Fibroblast of mammary gland (primary cell): ENCODE data around the gene GUK1.
"Not testable (repeated sequence)": the region's sequence is repeated elsewhere in the genome, so short reads cannot be mapped to it uniquely, and the experiment has no call there.

Experiments used
- DNase-seq: peaks from one replicate; pipeline ENCODE4 v3.0.0-alpha.2; 2010; ENCODE audit warnings: low read depth
- H3K4me3 ChIP-seq: 2 replicates; pipeline ENCODE4 v1.5.1; 2011; ENCODE audit warnings: low read depth, mild to moderate bottlenecking, low read length, moderate library complexity; ENCODE audit not compliant: control insufficient read depth
- CTCF ChIP-seq: conservative IDR thresholded peaks from 2 replicates; pipeline ENCODE4 v1.5.1; 2011; ENCODE audit warnings: low read depth, low read length, inconsistent platforms; ENCODE audit not compliant: control insufficient read depth, insufficient read depth

Gene GUK1

GRCh38 chr1:228168563-228169270 is 28.6 kb downstream of the GUK1 start:
- DNase-seq = no peak
- TF ChIP-seq CTCF = no peak

GRCh38 chr1:228169345-228169744 is 29.3 kb downstream of the GUK1 start:
- no peak for DNase-seq
- no peak for TF ChIP-seq CTCF
- H3K4me3 ChIP-seq = no peak overlapping the region

More at GRCh38 chr1:228168563-228169270, 28.6 kb downstream of the GUK1 start:
- H3K4me3 ChIP-seq = no peak overlapping the region

- no peak overlapping the region for H3K4me3 ChIP-seq
- TF ChIP-seq CTCF = no peak
- no peak for DNase-seq
These were observed 30.6 kb downstream of the GUK1 start for GRCh38 chr1:228170666-228171065.

GRCh38 chr1:228171221-228171891 is 31.3 kb downstream of the GUK1 start:
- no peak for DNase-seq
- no peak overlapping the region for H3K4me3 ChIP-seq
- TF ChIP-seq CTCF = no peak

- no peak overlapping the region for H3K4me3 ChIP-seq
- no peak for DNase-seq
- no peak for TF ChIP-seq CTCF
These were observed 32.8 kb downstream of the GUK1 start for GRCh38 chr1:228172591-228173527.

GRCh38 chr1:228173528-228174481 is 33.7 kb downstream of the GUK1 start:
- not testable (repeated sequence) for DNase-seq, H3K4me3 ChIP-seq
